Endodermal cell (in vitro differentiated cells): ENCODE results near the gene OOSP4A. TPM values are rescaled to one million over a fixed set of nuclear protein-coding genes. Genes with fewer than 3 reads are reported as not detected.

Experiments
- DNase-seq: peaks from one replicate; pipeline ENCODE4 v3.0.0-alpha.2; 2017
- H3K27ac ChIP-seq: 2 replicates; pipeline ENCODE4 v1.5.1; 2013; ENCODE audit warnings: mild to moderate bottlenecking, low read depth, low read length, moderate library complexity
- H3K27me3 ChIP-seq: 2 replicates; pipeline ENCODE4 v1.6.1; 2013; ENCODE audit warnings: mild to moderate bottlenecking, low read length, moderate library complexity; ENCODE audit not compliant: insufficient read depth, control insufficient read depth, poor library complexity, severe bottlenecking
- H3K36me3 ChIP-seq: 2 replicates; pipeline ENCODE4 v1.7.0; 2013; ENCODE audit warnings: mild to moderate bottlenecking, low read length, moderate library complexity; ENCODE audit not compliant: control insufficient read depth, insufficient read depth
- H3K4me1 ChIP-seq: one replicate; pipeline ENCODE4 v1.7.0; 2013; ENCODE audit warnings: low read length; ENCODE audit not compliant: control insufficient read depth, insufficient read depth
- H3K4me3 ChIP-seq: 2 replicates; pipeline ENCODE4 v1.5.1; 2013; ENCODE audit warnings: mild to moderate bottlenecking, low read length, moderate library complexity
- H3K9ac ChIP-seq: 2 replicates; pipeline ENCODE4 v1.6.1; 2013; ENCODE audit warnings: mild to moderate bottlenecking, low read length, moderate library complexity; ENCODE audit not compliant: poor library complexity, severe bottlenecking; ENCODE audit errors: extremely low read depth
- H3K9me3 ChIP-seq: 2 replicates; pipeline ENCODE4 v1.6.1; 2013; ENCODE audit warnings: mild to moderate bottlenecking, low read length, moderate library complexity; ENCODE audit not compliant: control insufficient read depth
- H3K27ac Mint-ChIP-seq: 2 replicates; pipeline ENCODE4 v1.8.0; 2020; ENCODE audit warnings: mixed read lengths
- H3K27me3 Mint-ChIP-seq: 2 replicates; pipeline ENCODE4 v1.8.0; 2021; ENCODE audit warnings: mild to moderate bottlenecking, mixed read lengths; ENCODE audit not compliant: insufficient read depth
- H3K36me3 Mint-ChIP-seq: 2 replicates; pipeline ENCODE4 v1.8.0; 2020; ENCODE audit warnings: low read depth, mixed read lengths
- H3K4me1 Mint-ChIP-seq: 2 replicates; pipeline ENCODE4 v1.8.0; 2020; ENCODE audit warnings: mixed read lengths
- H3K4me3 Mint-ChIP-seq: 2 replicates; pipeline ENCODE4 v1.8.0; 2020; ENCODE audit warnings: mild to moderate bottlenecking, moderate library complexity, mixed read lengths
- H3K9me3 Mint-ChIP-seq: 2 replicates; pipeline ENCODE4 v1.8.0; 2020; ENCODE audit warnings: mild to moderate bottlenecking, mixed read lengths
- WGBS, 2 experiments: methylation state at CpG; one replicate each; pipeline versions ENCODE4 v1.1.5 to v1.1.7; 2013; ENCODE audit warnings: missing lambda C conversion rate in 2 of 2, mixed read lengths in 1 of 2; ENCODE audit not compliant: insufficient coverage in 1 of 2, insufficient read length in 1 of 2; 5-methylcytosine and 5-hydroxymethylcytosine counted together
- total RNA-seq, 2 donors: library from RNA; stranded (reverse); fragmentation: NEBNext Ultra II Directional in 1 of 2; extraction: Animal tissue kit (Norgen Biotek cat#: 25700) in 1 of 2; gene quantifications; 2 replicates in 1 of 2; 3 replicates in 1 of 2; pipeline ENCODE4 v1.2.1, GENCODE V29; 2021
- TF ChIP-seq, protein P1 (sequence below): fragments of 200-600 bp; sonication (generic); conservative IDR thresholded peaks from 2 replicates; pipeline ENCODE4 v1.5.0; 2021; ENCODE audit warnings: antibody characterized with exemption, mild to moderate bottlenecking

Gene OOSP4A
- total RNA-seq, 2 donors from 2014 or later, result not detected

GRCh38 chr11:59962107-59962482 is 1.7 kb upstream of the OOSP4A start:
- DNase-seq, result no peak
- no peak overlapping the region for H3K4me3 ChIP-seq
- no peaks in the 10 kb centered on the region for H3K36me3 ChIP-seq
- no peaks in the 10 kb centered on the region for H3K9me3 ChIP-seq
- no peak overlapping the region for H3K27ac Mint-ChIP-seq
- TF ChIP-seq, protein P1, sequence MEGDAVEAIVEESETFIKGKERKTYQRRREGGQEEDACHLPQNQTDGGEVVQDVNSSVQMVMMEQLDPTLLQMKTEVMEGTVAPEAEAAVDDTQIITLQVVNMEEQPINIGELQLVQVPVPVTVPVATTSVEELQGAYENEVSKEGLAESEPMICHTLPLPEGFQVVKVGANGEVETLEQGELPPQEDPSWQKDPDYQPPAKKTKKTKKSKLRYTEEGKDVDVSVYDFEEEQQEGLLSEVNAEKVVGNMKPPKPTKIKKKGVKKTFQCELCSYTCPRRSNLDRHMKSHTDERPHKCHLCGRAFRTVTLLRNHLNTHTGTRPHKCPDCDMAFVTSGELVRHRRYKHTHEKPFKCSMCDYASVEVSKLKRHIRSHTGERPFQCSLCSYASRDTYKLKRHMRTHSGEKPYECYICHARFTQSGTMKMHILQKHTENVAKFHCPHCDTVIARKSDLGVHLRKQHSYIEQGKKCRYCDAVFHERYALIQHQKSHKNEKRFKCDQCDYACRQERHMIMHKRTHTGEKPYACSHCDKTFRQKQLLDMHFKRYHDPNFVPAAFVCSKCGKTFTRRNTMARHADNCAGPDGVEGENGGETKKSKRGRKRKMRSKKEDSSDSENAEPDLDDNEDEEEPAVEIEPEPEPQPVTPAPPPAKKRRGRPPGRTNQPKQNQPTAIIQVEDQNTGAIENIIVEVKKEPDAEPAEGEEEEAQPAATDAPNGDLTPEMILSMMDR, result no peak
- no peak overlapping the region for H3K27ac ChIP-seq
- no peak overlapping the region for H3K4me3 Mint-ChIP-seq
- H3K9me3 Mint-ChIP-seq, result no peaks in the 10 kb centered on the region
- H3K4me1 Mint-ChIP-seq, result peaks cover 3% of the 10 kb centered on the region
- H3K27me3 Mint-ChIP-seq, result no peaks in the 10 kb centered on the region
- no peak overlapping the region for H3K9ac ChIP-seq
- 88 to 100% methylated on average over 1 to 2 of the region's 2 CpGs for WGBS, 2 experiments
- H3K36me3 Mint-ChIP-seq, result no peaks in the 10 kb centered on the region
- no peaks in the 10 kb centered on the region for H3K27me3 ChIP-seq
- H3K4me1 ChIP-seq, result no peaks in the 10 kb centered on the region

DNA sequence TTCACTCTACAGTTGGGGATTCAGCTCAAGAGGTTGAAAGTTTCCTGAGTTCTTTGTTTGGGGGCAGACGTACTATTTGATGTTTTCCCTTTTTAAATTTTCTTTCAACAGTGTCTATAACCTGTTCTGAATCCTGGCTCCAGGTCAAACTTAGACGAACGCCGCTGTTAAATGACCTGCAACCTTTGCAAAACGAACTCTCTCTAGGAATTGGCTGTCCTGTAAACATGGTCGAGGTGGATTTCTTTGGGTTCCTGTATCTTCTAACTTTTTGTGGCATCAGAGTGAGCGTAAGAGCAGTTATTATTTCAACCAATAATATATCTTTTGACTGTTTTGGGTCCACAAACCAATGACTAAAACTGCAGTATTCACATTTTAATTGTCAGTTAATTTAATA is 1.6 kb downstream of the OOSP4A start:
- Mint-ChIP-seq H3K4me3 (no peak overlapping the region), H3K4me1 (peaks cover 3% of the 10 kb centered on the region), H3K27me3 (no peaks in the 10 kb centered on the region), H3K9me3 (no peaks in the 10 kb centered on the region), H3K36me3 (no peaks in the 10 kb centered on the region), H3K27ac (no peak overlapping the region)
- Histone ChIP-seq H3K27me3 (no peaks in the 10 kb centered on the region), H3K4me1 (peaks cover 3% of the 10 kb centered on the region), H3K27ac (no peak overlapping the region), H3K4me3 (no peak overlapping the region), H3K36me3 (no peaks in the 10 kb centered on the region), H3K9ac (no peak overlapping the region), H3K9me3 (no peaks in the 10 kb centered on the region)
- WGBS, 2 experiments, result 96 to 98% methylated on average over 6 of the region's 7 CpGs
- DNase-seq, result no peak
- TF ChIP-seq, protein P1, result no peak

- TF ChIP-seq, protein P1, result no peak
- H3K9ac ChIP-seq, result no peak overlapping the region
- H3K27me3 ChIP-seq, result no peaks in the 10 kb centered on the region
- Mint-ChIP-seq H3K4me3 (no peak overlapping the region), H3K9me3 (no peaks in the 10 kb centered on the region), H3K4me1 (peaks cover 3% of the 10 kb centered on the region), H3K36me3 (no peaks in the 10 kb centered on the region), H3K27ac (no peak overlapping the region), H3K27me3 (no peaks in the 10 kb centered on the region)
- DNase-seq, result no peak
- peaks cover 3% of the 10 kb centered on the region for H3K4me1 ChIP-seq
- 93% methylated on average over 3 of the region's 3 CpGs; no CpG with 5 or more reads in 1 of the 2 experiments for WGBS, 2 experiments
- H3K4me3 ChIP-seq, result no peak overlapping the region
- H3K36me3 ChIP-seq, result no peaks in the 10 kb centered on the region
- no peaks in the 10 kb centered on the region for H3K9me3 ChIP-seq
- no peak overlapping the region for H3K27ac ChIP-seq
These were observed 2.4 kb downstream of the OOSP4A start for GRCh38 chr11:59966201-59966600.
